Glomerular endothelial cell (primary cell): ENCODE measurements around the gene SLC29A1. TPM values are rescaled to one million over a fixed set of nuclear protein-coding genes. Genes with fewer than 3 reads are reported as not detected.

Source experiments
- DNase-seq: peaks from one replicate; pipeline ENCODE4 v3.0.0-alpha.2; 2011; ENCODE audit warnings: low read depth, low spot score; ENCODE audit errors: extremely low read depth
- total RNA-seq: library from RNA; depleted of rRNA; stranded (reverse); fragments of >200 nt; gene quantifications from 2 replicates; pipeline ENCODE4 v1.2.3, GENCODE V29; 2015

The SLC29A1 gene
- total RNA-seq, 1 donor from 2014 or later, result 208 TPM

DNA sequence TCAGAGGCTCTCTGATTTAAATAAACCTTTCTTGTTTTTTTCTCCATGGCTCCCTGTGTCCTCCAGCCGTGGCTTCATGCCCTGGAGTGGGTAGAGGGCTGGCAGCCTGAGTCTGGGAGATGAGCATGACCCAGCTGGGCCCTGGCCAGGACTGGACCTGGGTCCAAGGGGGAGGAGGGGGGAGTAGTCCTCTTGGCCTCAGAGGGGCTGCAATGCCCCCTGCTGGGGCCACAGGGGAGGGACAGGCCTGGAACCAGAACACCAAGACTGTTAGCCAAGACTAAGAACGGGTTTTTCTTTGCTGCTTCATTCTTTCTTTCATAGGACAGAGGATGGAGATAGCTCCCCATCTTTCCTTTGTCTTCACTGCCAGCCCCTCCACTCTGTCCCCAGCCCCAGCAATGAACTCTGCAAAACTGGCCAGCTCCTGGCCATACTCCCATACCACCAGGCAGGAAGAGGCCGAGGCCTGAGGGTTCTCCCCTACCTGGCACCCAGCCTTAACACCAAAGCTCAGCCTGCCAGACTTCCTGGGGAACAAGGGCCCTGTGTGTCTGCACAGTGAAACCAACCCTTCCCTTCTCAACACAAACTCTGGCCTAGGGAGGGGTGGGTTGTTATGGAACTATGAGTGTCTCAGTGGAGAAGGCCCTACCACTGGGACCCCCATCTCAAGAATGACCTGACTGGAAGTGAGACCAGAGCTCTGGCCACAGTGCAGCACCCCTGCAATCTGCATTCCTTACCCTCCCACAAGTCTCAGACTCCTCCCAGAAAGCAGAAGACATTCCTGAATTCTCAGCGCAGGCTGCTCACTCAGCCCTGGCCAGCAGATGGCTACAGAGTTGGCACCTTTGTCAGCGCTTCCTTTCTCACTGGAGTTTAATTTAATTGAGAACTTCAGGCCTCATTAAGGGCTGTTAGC is 11.0 kb downstream of the SLC29A1 start:
- no peak for DNase-seq

DNA sequence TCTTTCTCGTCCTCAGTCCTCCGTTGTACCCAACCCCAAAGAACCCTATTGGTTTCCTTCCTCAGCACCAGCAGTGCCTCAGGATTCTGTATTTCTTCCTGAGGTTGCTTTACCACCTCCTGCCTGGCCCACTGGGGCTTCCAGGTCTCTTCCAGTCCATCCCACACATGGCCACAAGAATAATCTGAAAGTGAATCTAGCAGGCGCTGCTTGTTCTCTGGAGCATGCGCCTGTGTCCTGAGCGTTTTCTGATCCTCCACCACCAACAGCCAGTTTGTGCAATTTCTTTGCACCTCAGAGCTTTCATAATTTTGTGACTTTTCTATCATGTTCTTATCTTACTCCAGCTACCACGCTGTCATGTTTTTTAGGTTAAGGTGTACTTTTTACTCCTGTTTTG is 11.9 kb downstream of the SLC29A1 start:
- no peak for DNase-seq

DNA sequence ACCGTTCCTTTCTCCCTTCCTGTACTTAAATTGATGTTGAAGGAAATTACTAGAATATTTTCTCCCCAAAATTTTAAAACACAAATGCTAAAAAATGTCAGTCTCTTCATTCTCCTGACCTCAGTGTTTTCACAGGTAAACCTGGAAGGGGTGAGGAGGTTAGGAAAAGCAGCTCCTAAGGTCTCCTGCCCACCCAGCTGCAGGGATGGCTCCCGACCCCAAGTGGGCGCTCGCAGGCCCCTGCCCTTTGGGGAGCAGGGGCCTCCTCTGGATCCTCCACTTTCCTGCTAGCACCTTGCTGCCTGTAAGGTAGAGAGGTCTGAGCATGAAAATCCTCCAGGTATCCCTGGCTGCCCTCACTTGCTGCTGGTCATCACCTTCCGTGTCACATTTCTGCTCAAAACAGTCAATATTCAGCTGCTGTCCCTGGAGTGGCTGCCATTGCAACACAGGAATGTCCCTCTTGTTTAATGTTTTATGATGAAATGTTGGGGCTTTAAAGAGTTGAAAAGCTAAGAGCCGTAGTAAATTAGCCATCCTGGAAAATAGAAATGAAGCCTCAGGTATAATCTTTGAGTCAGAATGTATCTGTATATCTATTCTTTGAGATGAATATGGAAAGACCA is 12.6 kb downstream of the SLC29A1 start:
- DNase-seq, result no peak

DNA sequence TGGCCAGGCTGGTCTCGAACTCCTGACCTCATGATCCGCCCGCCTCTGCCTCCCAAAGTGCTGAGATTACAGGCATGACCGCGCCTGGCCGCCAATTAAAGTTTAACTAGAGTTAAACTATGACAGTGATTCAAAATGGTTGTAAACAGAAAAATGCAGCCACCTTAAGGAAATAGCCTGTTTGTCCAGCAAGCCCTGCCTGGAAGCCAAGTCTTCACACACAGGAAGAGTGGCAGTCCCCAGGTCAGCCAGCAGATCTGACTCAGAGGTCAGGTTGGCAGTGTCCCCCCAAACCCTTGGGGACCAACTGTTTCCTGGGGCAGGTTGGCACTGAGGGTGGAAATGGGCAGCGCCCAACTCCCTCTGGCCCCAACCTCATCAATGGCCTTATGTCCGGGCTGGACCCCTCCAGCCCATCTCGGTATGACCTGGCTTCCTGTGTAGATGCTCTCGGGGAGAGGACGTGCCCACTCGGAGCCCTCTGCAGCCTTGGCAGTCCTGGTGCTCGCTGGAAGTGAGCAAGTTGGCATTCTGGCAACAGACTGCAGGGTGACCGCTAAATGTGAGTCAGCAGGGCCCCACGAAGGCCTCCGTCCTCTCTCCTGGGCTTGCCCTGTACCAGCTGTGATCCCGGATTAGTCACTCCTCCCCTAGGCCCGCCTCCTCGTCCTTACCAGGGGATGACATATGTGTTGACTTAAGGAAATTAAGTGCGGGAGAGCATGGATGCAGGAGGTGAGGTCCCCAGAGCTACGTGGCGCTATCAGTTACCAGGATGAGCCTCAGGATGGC is 13.8 kb downstream of the SLC29A1 start:
- DNase-seq, result peak; percentile 87

DNA sequence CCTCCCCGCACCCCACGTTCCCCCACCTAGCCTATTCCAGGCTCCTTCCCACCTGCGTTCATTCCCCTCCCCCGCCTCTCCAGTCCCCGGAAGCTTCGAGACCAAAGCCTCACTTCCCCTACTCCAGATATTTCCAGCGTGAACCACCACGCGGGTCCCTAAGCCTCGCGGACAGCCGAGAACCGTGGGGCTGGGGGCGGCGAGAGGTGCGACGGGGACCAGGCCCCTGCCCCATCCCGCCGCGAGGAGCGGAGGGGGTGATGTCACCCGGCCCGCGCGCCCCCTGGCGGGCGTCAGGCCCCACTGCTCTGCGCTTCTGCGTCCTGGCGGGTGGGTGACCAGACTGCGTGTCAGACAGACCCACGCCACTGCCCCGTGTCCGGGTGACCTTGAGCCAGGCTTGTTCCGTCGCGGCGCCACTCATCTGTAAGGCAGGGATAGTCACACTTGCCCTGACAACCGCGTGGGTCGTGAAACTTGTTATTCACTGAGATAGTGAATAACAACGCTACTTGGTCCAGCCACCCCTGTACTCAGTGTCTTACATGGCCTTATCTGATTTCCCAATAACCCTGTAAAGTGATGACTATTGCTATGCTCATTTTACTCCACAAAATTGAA is 14.5 kb downstream of the SLC29A1 start:
- no peak for DNase-seq

DNA sequence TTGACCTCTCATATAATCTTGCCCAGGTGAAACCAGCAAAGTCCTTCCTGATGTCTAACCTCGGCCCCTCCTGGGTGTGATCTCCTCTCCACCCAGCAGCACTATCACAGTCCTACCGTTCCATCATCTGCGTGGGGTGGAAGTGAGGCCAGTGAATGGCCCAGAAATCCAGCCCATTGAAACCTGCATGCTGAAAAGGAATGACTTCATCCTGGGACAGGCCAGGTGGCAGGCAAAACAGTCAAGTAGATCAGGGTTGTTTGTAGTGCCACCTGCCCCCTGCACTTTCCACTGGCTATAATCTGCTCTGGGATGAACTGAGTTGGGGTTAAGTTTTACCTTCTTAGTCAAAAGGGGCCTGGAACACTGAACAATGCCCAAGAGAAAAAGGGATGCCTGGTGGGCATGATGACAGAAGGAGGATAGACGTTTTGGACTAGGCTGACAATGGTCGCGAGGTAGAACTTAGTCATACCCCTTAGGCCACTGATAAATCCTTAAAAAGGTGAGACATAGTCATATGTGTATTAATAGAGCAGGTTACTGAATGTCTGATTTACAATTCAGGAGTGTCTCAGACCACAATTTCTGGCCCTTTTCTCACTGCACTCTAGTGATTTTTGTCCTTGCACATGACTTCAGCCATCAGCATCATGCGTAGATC is 15.4 kb downstream of the SLC29A1 start:
- no peak for DNase-seq

DNA sequence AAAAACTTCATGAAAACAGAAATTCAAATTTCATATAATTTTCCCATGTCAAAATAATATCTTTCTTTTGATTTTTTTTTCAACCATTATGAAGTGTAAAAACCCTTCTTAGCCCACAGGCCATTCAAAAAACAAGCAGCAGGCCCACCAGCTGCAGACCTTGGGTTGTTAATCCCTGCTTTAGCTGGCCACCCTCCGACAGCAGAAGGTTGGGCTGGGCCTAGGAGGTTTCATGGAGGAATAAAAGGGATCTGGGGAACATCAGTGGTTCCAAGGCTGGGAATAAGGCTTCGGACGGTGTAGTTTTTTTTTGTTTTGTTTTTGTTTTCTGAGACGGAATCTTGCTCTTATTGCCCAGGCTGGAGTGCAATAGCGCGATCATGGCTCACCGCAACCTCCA is 19.9 kb downstream of the SLC29A1 start:
- no peak for DNase-seq

DNA sequence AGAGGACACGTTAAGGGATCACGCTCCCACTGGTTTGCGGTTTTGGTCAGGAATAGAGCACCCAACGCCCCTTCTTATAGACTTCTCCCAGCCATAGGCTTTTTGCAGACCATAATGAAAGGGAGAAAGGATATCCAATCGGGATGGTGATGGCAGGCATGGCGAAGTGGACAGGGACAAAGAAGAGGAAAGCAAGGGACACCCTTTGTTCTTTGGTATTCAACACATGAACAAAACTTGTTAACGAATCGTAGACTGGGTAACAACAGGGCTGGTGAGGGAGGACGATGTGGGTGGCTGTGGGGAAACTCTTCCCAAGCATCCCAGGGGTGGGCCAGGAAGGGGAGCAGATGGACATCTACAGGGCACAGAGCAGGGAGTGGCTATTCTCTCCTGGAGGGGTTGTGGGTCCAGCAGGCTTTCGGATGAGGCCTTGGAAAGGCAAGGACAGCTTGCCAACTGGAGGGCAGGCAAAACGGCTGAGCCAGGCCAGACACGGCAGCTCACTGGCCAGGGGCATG is 22.1 kb downstream of the SLC29A1 start:
- no peak for DNase-seq

DNA sequence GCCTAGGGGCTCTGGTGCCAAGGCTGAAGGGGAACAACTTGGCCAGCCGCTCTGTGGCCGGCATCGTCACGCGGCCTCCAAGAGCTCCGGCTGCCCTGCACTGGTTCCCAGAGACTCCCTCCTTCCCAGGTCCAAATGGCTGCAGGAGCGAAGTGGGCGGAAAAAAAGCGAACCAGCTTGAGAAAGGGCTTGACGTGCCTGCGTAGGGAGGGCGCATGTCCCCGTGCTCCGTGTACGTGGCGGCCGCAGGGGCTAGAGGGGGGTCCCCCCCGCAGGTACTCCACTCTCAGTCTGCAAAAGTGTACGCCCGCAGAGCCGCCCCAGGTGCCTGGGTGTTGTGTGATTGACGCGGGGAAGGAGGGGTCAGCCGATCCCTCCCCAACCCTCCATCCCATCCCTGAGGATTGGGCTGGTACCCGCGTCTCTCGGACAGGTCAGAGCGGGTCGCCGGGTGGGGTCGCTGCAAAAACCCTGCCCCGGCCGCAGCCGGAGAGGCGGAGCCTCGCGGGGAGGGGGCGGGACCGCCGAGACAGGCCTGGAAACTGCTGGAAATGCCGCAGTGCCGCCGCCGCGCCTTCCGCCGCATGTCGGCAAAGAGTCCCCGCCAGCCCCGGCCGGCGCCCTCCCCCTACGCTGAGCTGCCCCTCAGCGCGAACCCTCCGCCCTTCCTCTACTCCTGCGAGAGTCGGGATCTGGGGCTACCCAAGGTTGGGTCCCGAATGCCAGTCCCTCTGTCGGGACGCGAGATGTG is 22.7 kb downstream of the SLC29A1 start:
- no peak for DNase-seq

DNA sequence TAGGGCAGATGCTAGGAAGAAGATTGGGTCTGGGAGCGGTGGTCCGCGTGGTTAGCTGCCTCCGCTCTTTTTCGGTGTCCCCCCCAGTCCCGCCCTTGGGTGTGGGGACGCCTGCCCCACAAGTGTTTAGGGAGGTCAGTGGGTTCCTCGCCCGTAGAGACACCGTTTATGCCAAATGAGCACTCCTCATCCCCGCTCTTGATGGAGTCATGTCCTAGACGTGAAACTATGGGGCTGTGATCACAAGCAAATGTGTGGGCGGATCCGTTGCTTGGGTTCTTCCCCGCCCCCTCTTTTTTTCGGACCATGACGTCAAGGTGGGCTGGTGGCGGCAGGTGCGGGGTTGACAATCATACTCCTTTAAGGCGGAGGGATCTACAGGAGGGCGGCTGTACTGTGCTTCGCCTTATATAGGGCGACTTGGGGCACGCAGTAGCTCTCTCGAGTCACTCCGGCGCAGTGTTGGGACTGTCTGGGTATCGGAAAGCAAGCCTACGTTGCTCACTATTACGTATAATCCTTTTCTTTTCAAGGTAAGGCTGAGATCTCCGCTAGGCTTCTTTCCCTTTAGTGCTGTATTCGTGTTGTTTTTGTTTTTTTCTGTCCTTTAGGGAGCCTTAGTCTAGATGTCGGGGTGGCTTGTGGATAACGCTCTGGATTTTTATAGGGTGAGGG is 23.4 kb downstream of the SLC29A1 start, which contains the start of gene HSP90AB1:
TSS of gene HSP90AB1 (plus strand) at position 439 of the 675 bp plus-strand sequence. CDS start 1,529 bp downstream, outside the sequence.
- DNase-seq, result peak; percentile 81

DNA sequence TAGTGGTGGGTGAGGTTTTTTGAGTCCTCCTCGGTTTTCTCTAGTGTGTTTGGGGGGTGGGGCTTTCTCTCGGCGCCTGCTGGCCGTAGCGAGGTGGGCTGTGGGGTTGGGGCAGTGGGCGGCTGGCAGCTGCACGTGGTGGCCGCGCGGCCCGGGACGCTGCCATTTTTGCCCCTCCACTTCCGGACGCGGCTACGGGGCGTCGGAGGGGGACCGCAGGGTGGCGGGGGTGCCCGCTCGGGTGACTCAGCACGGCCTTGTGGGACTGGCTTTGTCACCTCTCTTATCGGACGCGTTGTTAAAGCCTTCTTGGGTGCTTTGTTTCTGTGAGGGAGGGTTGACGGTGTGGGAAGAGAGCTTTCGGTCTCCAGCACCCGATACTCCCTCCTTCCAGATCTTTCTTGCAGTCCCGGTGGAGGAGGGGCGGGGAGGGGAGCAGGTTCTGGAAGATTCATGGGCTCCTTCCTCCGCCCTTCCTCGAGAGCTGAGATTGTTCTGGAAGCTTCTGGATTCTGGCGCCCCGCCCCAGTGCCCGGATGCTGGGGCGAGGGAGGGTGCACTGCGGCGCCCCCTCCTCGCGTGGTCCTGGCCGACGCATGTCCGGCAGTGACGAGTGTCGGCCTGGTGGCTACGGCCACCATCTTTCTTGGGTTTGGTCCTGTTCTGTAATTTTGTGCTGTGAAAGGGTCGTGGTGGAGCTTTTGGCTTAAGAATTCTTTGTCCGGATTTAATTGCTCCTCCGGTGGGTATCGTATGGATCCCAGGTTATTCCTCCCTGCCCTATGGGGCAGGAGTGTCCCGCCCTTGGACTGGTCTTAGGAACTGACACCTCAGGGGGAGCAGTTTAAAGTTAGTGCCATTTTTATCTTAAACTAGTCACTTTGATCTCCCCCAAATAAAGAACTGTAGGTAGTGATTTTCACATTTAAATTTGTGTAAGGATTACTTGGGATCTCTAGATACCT is 24.2 kb downstream of the SLC29A1 start:
- DNase-seq, result no peak

DNA sequence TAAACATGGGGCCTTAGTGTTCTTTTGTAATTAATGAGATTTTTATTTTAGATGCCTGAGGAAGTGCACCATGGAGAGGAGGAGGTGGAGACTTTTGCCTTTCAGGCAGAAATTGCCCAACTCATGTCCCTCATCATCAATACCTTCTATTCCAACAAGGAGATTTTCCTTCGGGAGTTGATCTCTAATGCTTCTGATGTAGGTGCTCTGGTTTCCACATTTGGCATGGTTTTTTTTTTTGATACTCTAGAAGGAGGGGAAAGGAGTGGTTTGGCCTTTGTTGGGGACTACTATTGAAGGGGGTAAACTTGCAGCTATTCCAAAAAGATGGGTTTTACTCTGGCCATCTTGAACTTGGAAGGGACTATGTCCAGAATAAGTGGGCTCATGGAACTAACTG is 25.2 kb downstream of the SLC29A1 start:
- DNase-seq, result no peak

DNA sequence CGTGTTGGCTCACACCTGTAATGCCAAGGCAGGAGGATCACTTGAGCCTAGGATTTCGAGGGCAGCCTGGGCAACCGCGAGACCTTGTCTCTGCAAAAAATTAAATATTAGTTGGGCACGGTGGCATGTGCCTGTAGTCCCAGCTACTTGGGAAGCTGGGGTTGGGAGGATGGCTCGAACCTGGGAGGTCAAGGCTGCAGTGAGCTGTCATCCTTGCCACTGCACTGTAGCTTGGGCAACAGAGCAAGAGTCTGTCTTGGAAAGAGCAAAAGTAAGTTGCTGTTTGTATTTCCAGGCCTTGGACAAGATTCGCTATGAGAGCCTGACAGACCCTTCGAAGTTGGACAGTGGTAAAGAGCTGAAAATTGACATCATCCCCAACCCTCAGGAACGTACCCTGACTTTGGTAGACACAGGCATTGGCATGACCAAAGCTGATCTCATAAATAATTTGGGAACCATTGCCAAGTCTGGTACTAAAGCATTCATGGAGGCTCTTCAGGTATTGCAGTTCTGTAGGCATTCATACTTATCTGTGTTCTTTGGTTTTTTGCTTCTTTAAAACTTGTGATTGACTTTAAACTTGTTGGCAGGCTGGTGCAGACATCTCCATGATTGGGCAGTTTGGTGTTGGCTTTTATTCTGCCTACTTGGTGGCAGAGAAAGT is 25.8 kb downstream of the SLC29A1 start:
- no peak for DNase-seq

DNA sequence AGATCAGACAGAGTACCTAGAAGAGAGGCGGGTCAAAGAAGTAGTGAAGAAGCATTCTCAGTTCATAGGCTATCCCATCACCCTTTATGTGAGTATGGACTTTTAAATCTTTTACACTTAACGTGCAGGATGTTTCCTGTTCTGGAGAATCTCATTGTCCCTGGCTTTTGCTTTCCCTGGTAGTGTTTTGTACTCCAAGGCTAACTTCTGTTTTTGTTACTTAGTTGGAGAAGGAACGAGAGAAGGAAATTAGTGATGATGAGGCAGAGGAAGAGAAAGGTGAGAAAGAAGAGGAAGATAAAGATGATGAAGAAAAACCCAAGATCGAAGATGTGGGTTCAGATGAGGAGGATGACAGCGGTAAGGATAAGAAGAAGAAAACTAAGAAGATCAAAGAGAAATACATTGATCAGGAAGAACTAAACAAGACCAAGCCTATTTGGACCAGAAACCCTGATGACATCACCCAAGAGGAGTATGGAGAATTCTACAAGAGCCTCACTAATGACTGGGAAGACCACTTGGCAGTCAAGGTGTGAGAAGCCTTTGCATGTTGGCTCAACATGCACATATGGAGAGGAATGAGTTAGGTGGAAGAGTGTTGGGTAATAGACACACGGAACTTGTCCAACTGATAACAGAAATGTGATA is 26.8 kb downstream of the SLC29A1 start:
- no peak for DNase-seq

DNA sequence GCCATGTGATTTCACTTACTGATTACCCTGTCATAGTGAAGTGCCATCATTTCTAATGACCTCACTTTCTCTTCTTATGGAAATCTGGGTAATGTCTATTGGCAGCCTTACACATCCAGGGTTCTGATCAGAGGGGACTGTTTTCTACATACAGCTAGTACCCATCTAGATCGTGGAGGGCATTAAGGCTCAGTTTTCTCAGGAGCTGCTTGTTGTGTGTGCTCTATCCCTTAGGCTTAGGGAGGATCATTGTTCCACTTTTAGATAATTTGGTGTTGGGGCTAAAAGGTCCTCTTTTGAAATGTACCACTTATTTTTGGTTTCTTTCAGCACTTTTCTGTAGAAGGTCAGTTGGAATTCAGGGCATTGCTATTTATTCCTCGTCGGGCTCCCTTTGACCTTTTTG is 27.3 kb downstream of the SLC29A1 start:
- DNase-seq, result no peak
